Eye (tissue), 1 donor: ENCODE measurements around the gene ZNF513.
"Not testable (repeated sequence)": the region's sequence is repeated elsewhere in the genome, so short reads cannot be mapped to it uniquely, and the experiment has no call there.

Experiments
- DNase-seq: peaks from one replicate; pipeline ENCODE4 v3.0.0-alpha.2; 2015

Gene ZNF513

GRCh38 chr2:27354597-27354927 lies 26.0 kb downstream of the ZNF513 start:
- DNase-seq: no peak

- no peak for DNase-seq
Measured at GRCh38 chr2:27353762-27354596, 26.6 kb downstream of the ZNF513 start.

- DNase-seq: not testable (repeated sequence)
Measured at GRCh38 chr2:27353386-27353761, 27.2 kb downstream of the ZNF513 start.

- no peak for DNase-seq
Measured at GRCh38 chr2:27351802-27352598, 28.5 kb downstream of the ZNF513 start.

GRCh38 chr2:27350106-27350693 lies 30.3 kb downstream of the ZNF513 start:
- no peak for DNase-seq

GRCh38 chr2:27347641-27348040 lies 32.9 kb downstream of the ZNF513 start:
- no peak for DNase-seq

GRCh38 chr2:27336173-27336572 lies 44.4 kb downstream of the ZNF513 start:
- DNase-seq: no peak

GRCh38 chr2:27335311-27335710 lies 45.2 kb downstream of the ZNF513 start:
- DNase-seq: no peak
